Measurements from ENCODE around the gene OBSCN.

DNA sequence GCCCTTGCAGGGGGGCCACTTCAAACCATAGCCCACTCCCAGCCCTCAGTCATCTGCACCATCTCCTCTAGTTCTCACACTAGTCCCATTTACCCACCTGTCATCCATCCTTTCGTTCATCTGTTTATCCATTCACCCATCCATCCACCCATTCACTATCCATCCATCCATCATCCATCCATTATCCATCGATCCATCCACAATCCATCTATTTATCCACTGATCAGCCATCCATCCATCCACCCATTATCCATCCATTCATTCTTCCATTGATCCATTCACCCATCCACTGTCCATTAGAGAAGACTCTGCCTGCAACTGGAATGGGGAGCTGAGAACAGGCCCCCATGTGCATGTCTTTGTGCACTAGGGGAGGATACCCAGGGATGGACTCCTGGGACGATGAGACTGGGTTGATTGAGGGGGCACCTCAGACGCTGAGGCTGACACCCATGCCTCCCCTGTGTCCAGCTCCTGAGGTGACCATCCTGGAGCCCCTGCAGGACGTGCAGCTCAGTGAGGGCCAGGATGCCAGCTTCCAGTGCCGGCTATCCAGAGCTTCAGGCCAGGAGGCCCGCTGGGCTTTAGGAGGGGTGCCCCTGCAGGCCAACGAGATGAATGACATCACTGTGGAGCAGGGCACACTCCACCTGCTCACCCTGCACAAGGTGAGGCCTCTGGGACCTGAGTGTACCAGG lies 100.9 kb downstream of the OBSCN start:
- TF ChIP-seq, protein P1, sequence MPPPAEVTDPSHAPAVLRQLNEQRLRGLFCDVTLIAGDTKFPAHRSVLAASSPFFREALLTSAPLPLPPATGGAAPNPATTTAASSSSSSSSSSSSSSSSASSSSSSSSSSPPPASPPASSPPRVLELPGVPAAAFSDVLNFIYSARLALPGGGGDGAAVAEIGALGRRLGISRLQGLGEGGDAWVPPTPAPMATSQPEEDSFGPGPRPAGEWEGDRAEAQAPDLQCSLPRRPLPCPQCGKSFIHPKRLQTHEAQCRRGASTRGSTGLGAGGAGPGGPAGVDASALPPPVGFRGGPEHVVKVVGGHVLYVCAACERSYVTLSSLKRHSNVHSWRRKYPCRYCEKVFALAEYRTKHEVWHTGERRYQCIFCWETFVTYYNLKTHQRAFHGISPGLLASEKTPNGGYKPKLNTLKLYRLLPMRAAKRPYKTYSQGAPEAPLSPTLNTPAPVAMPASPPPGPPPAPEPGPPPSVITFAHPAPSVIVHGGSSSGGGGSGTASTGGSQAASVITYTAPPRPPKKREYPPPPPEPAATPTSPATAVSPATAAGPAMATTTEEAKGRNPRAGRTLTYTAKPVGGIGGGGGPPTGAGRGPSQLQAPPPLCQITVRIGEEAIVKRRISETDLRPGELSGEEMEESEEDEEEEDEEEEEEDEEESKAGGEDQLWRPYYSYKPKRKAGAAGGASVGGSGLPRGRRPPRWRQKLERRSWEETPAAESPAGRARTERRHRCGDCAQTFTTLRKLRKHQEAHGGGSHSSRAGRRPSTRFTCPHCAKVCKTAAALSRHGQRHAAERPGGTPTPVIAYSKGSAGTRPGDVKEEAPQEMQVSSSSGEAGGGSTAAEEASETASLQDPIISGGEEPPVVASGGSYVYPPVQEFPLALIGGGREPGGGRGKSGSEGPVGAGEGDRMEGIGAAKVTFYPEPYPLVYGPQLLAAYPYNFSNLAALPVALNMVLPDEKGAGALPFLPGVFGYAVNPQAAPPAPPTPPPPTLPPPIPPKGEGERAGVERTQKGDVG (CRISPR knock-in tag; IDR thresholded peaks at IDR 0.05) = no peak
- TF ChIP-seq POLR2A (IDR thresholded peaks at IDR 0.05; ENCODE audit: low read depth, low read length) (no peak), SREBF2 (IDR thresholded peaks at IDR 0.05; ENCODE audit: low read length) (no peak), JUND (IDR thresholded peaks at IDR 0.05; ENCODE audit: low read depth, low read length) (no peak)
- TF ChIP-seq, protein P2, sequence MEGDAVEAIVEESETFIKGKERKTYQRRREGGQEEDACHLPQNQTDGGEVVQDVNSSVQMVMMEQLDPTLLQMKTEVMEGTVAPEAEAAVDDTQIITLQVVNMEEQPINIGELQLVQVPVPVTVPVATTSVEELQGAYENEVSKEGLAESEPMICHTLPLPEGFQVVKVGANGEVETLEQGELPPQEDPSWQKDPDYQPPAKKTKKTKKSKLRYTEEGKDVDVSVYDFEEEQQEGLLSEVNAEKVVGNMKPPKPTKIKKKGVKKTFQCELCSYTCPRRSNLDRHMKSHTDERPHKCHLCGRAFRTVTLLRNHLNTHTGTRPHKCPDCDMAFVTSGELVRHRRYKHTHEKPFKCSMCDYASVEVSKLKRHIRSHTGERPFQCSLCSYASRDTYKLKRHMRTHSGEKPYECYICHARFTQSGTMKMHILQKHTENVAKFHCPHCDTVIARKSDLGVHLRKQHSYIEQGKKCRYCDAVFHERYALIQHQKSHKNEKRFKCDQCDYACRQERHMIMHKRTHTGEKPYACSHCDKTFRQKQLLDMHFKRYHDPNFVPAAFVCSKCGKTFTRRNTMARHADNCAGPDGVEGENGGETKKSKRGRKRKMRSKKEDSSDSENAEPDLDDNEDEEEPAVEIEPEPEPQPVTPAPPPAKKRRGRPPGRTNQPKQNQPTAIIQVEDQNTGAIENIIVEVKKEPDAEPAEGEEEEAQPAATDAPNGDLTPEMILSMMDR (IDR thresholded peaks at IDR 0.05 in 2 of 3, conservative IDR thresholded peaks at IDR 0.05 in 1 of 3; ENCODE audit: control insufficient read depth in 2 of 3, extremely low read depth in 1 of 3, insufficient read depth in 1 of 3, low read depth in 3 of 3, low read length in 3 of 3) = no peak
